ENCODE measurements around the gene CHML. TPM values are rescaled to one million over a fixed set of nuclear protein-coding genes. Genes with fewer than 3 reads are reported as not detected.

CHML gene
- total and polyA plus RNA-seq, 2 of the 8 experiments (the other 6 are each of a cell fraction or from before 2014, with no cell fraction given), result 11.5 to 82.4 TPM

DNA sequence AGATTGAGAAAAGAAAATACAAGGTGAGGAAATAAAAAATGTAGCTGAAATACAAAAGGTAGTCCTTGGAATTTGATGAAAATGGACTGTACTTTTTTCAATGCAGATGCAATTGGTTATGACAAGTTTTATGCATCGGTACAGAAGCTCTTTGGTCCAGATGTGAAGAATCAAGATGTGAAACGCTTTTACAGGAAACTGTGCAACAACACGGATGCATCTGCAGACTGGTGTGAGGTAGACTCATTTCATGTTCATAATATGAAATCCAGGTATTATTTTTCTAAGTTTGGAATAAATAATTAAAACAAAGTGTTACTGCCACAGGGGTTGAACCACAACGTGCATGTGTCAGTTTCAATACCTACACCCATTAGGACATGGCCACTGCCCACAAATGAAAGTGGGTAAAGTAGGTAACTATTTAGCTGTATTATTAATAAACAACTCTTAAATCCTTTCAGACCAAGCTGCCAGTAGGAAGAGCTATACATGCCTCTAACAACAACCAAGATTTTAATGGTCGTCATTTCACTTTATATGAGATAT lies 20.3 kb upstream of the CHML start:
- no peaks in the 10 kb centered on the region for H3K36me3 ChIP-seq (ENCODE audit: control insufficient read depth in 2 of 4, insufficient read depth in 4 of 4, low read length in 3 of 4)
- H4K8ac ChIP-seq (ENCODE audit: extremely low read depth, insufficient read depth, low read length), result no peak overlapping the region
- no peak overlapping the region for H2BK12ac ChIP-seq (ENCODE audit: low read depth, low read length)
- FAIRE-seq (no peak), DNase-seq (ENCODE audit: low read depth in 1 of 2, low spot score in 2 of 2) (no peak)
- no peak overlapping the region for H3K23ac ChIP-seq (ENCODE audit: insufficient read length)
- ChIA-PET POLR2A (ENCODE audit: partially characterized antibody) (no interaction called here), CTCF (ENCODE audit: partially characterized antibody) (interaction anchor here (1.7 kb wide), 1 partner anchor 169 kb away, joined by 3 read pairs; no protein-coding TSS in a partner anchor)
- H2BK20ac ChIP-seq (ENCODE audit: low read length), result no peak overlapping the region
- no peak overlapping the region for H3K14ac ChIP-seq (ENCODE audit: insufficient read length)
- H3K18ac ChIP-seq (ENCODE audit: extremely low read depth, low read length), result no peak overlapping the region
- no peak overlapping the region for H3K9ac ChIP-seq (replicated peaks in 1 of 4; ENCODE audit: extremely low read depth in 1 of 4, low read depth in 3 of 4, low read length in 3 of 4)
- H3K79me1 ChIP-seq (ENCODE audit: low read depth, low read length), result no peaks in the 10 kb centered on the region
- no peaks in the 10 kb centered on the region for H3K27me3 ChIP-seq (replicated peaks in 1 of 4; ENCODE audit: control insufficient read depth in 3 of 4, extremely low read depth in 1 of 4, insufficient read depth in 3 of 4, low read length in 3 of 4)
- H2AFZ ChIP-seq (ENCODE audit: low read length), result no peak overlapping the region
- H4K91ac ChIP-seq (replicated peaks; ENCODE audit: insufficient read length, low read length), result no peak overlapping the region
- no peaks in the 10 kb centered on the region for H4K20me1 ChIP-seq (replicated peaks in 1 of 2; ENCODE audit: control insufficient read depth in 1 of 2, insufficient read depth in 2 of 2, low read length in 2 of 2)
- no peak overlapping the region for H2BK15ac ChIP-seq (ENCODE audit: low read length)
- H3K4me2 ChIP-seq (ENCODE audit: insufficient read depth in 1 of 2, low read depth in 2 of 2, low read length in 2 of 2), result no peak overlapping the region
- no peak overlapping the region for H3K4ac ChIP-seq (replicated peaks; ENCODE audit: insufficient read length, low read depth, low read length)
- no peak overlapping the region for H2BK120ac ChIP-seq (replicated peaks; ENCODE audit: low read depth, low read length)
- 96% methylated on average over 5 of the region's 5 CpGs; no CpG with 5 or more reads in 1 of the 2 experiments for WGBS, 2 experiments (ENCODE audit: extremely low coverage in 1 of 2, insufficient coverage in 1 of 2, insufficient read length in 1 of 2, insufficient replicate concordance in 2 of 2, low coverage in 1 of 2, low lambda C conversion rate in 2 of 2, missing lambda C conversion rate in 1 of 2)
- no peak overlapping the region for H2AK5ac ChIP-seq (ENCODE audit: low read depth, low read length)
- H4K5ac ChIP-seq (ENCODE audit: insufficient read length, low read depth, low read length), result no peak overlapping the region
- no peak overlapping the region for H3K56ac ChIP-seq (replicated peaks; ENCODE audit: insufficient read length, low read depth, low read length)
- H3K4me3 ChIP-seq (ENCODE audit: extremely low read depth in 1 of 4, insufficient read depth in 2 of 4, low read depth in 3 of 4, low read length in 4 of 4), result no peak overlapping the region
- H2BK5ac ChIP-seq (ENCODE audit: low read depth, low read length), result no peak overlapping the region
- no peaks in the 10 kb centered on the region for H3K79me2 ChIP-seq (ENCODE audit: control insufficient read depth in 1 of 2, insufficient read depth in 2 of 2, low read length in 2 of 2)
- H3K9me3 ChIP-seq (ENCODE audit: insufficient read depth in 2 of 2, low read depth in 1 of 2, low read length in 1 of 2), result no peaks in the 10 kb centered on the region
- H3K23me2 ChIP-seq (ENCODE audit: low read depth, low read length), result peaks cover 1% of the 10 kb centered on the region; the same call in 1 of the 2 replicates
- no peaks in the 10 kb centered on the region for H3K4me1 ChIP-seq (replicated peaks in 1 of 4; ENCODE audit: control insufficient read depth in 3 of 4, insufficient read depth in 4 of 4, low read length in 3 of 4)
- no peak overlapping the region for H3K27ac ChIP-seq (ENCODE audit: low read depth, low read length)
- TF ChIP-seq, protein P1, sequence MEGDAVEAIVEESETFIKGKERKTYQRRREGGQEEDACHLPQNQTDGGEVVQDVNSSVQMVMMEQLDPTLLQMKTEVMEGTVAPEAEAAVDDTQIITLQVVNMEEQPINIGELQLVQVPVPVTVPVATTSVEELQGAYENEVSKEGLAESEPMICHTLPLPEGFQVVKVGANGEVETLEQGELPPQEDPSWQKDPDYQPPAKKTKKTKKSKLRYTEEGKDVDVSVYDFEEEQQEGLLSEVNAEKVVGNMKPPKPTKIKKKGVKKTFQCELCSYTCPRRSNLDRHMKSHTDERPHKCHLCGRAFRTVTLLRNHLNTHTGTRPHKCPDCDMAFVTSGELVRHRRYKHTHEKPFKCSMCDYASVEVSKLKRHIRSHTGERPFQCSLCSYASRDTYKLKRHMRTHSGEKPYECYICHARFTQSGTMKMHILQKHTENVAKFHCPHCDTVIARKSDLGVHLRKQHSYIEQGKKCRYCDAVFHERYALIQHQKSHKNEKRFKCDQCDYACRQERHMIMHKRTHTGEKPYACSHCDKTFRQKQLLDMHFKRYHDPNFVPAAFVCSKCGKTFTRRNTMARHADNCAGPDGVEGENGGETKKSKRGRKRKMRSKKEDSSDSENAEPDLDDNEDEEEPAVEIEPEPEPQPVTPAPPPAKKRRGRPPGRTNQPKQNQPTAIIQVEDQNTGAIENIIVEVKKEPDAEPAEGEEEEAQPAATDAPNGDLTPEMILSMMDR (IDR thresholded peaks at IDR 0.05; ENCODE audit: control extremely low read depth in 1 of 3, insufficient read depth in 1 of 3, low read depth in 1 of 3, low read length in 3 of 3), result no peak

Measured in H1 (cell line).